GM12874 (cell line): Measurements from ENCODE around the gene ANO7.

Source experiments
- CTCF ChIP-seq: IDR thresholded peaks from 2 replicates; pipeline ENCODE4 v1.5.1; 2011; ENCODE audit warnings: low read depth, mild to moderate bottlenecking, control low read depth, low read length, moderate library complexity; ENCODE audit not compliant: insufficient read depth

ANO7 gene

GRCh38 chr2:241159116-241159515, 29.4 kb upstream of the ANO7 start:
- TF ChIP-seq CTCF, result no peak

- no peak for TF ChIP-seq CTCF
These were observed 28.2 kb upstream of the ANO7 start for GRCh38 chr2:241160318-241160717.

DNA sequence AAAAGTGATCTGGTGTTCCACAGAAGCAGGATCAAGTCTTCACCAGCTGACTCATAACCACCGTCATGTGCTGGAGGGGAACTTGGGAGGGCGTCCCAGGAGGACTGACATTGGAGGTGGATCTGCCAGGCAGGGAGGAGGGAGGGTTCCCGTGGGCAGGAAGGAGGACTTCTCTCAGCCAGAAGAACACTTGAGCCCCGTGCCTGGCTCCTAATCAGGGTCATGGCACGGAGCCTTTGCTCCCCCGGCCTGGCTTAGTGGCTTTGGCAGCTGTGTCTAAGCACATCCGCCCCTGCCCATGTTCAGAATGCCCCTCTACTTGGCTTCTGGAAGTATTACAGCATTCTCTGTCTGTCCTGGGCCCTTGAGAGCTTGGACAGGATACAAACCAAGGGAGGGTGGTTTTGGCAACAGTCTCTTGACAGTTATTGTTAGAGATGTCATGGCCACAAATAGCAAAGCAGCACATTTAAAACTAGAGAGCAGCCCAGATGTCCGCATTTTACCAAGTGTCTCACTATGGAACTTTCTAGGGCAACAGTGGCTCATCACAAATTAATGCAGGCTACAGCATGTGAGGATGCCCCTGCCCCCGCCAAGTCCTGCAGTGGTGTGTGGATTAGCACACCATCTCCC, 26.7 kb upstream of the ANO7 start:
- TF ChIP-seq CTCF, result no peak

DNA sequence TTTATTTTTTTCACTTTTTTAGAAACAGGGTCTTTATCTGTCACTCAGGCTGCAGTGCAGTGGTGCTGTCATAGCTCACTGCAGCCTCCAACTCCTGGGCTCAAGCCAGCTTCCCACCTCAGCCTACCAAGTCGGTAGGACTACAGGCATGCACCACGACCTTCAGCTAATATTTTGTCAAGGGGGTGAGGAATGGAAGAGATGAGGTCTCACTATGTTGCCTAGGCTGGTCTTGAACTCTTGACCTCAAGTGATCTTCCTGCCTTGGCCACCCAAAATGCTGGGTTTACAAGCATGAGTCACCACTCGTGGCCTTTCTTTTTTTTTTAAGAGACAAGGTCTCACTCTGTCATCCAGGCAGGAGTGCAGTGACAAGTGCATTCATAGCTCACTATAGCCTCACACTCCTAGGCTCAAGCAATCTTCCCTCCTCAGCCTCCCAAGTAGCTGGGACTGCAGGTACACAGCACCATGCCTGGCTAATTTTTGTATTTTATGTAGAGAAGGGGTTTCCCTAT, 24.8 kb upstream of the ANO7 start:
- no peak for TF ChIP-seq CTCF

- TF ChIP-seq CTCF, result no peak
These were observed 20.1 kb upstream of the ANO7 start for GRCh38 chr2:241168366-241168765.

DNA sequence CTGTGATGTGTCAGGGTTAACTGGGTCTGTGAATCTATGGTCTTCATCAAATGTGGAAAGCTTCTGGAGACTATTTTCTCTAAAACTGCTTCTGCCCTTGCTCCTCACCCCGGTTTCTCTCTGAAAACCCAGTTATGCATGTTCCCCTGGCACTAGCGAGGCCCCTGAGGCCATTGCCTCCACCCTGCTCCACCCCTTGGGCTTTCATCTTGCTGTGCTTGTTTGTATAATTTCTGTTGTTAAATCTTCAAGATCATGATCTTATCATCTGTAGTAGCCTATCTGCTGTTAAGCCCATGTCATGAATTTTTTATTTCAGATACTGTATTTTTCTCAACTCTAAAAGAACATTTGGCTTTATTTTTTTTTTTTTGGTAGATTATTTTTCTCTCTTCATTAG, 14.9 kb upstream of the ANO7 start:
- TF ChIP-seq CTCF, result no peak

GRCh38 chr2:241177526-241178334, 10.7 kb upstream of the ANO7 start:
- TF ChIP-seq CTCF, result no peak
